K562 (cell line): ENCODE results near the gene GAS2L2. TPM values are rescaled to one million over a fixed set of nuclear protein-coding genes. Genes with fewer than 3 reads are reported as not detected.

Experiments
- ARID1B ChIP-seq: fragments of 450-650 bp; IDR thresholded peaks from 2 replicates; pipeline ENCODE4 v1.6.1; 2016; ENCODE audit warnings: antibody characterized with exemption, mild to moderate bottlenecking, inconsistent platforms
- HSF4 ChIP-seq: fragments of 250-450 bp; sonication (Bioruptor Pico); IDR thresholded peaks from 2 replicates; pipeline ENCODE4 v2.1.2; 2022; ENCODE audit warnings: mild to moderate bottlenecking, moderate library complexity, borderline replicate concordance
- NR2C2 ChIP-seq, 2 experiments: fragments of 200-800 bp in 1 of 2; sonication (Bioruptor generic) in 1 of 2; sonication (generic) in 1 of 2; formaldehyde crosslinking in 1 of 2; IDR thresholded peaks; 2 replicates each; pipeline versions ENCODE4 v1.6.1 to v1.8.0; 2016 to 2022; ENCODE audit warnings: mild to moderate bottlenecking in 1 of 2, missing compliant biosample characterization in 1 of 2, missing genetic modification characterization in 1 of 2, missing genetic modification reagents in 1 of 2
- NR3C1 ChIP-seq: sonication (generic); formaldehyde crosslinking; IDR thresholded peaks from 2 replicates; pipeline ENCODE4 v1.8.1; 2022; ENCODE audit warnings: missing genetic modification reagents
- NUFIP1 ChIP-seq: fragments of 450-650 bp; IDR thresholded peaks from 2 replicates; pipeline ENCODE4 v1.6.1; 2018; ENCODE audit not compliant: partially characterized antibody
- SAP30 ChIP-seq: fragments of 200-600 bp; sonication (generic); IDR thresholded peaks from 2 replicates; pipeline ENCODE4 v1.6.1; 2012; ENCODE audit warnings: borderline replicate concordance, low read depth, mild to moderate bottlenecking, moderate library complexity, low read length, control low read depth, inconsistent platforms; ENCODE audit not compliant: insufficient read depth, poor library complexity, severe bottlenecking
- SMC3 ChIP-seq: conservative IDR thresholded peaks from 2 replicates; pipeline ENCODE4 v1.6.1; 2011; ENCODE audit warnings: low read depth, low read length, improper control_type of control experiment; ENCODE audit not compliant: insufficient read depth
- ZBTB1 ChIP-seq: sonication (generic); formaldehyde crosslinking; IDR thresholded peaks from 2 replicates; pipeline ENCODE4 v1.8.1; 2023; ENCODE audit warnings: missing genetic modification reagents, low read depth, mild to moderate bottlenecking, borderline replicate concordance
- polyA plus RNA-seq, 8 experiments: library from polyadenylated mRNA; depleted of rRNA in 4 of 8; stranded (reverse) in 5 of 8; unstranded in 3 of 8; fragments of >200 nt; fragmentation: Nextera tagmentation in 2 of 8; fragmentation: Illumina TruSeq in 1 of 8; extraction: Ambion mirVana in 2 of 8; extraction: Trizol in 1 of 8; gene quantifications; 2 replicates each; pipeline versions ENCODE4 v1.2.1 to v1.2.3, GENCODE V29; 2011 to 2014; ENCODE audit warnings: inconsistent platforms in 1 of 8, missing spikeins in 1 of 8
- total RNA-seq, 7 experiments: library from RNA; depleted of rRNA in 6 of 7; stranded (reverse); fragments of >200 nt in 6 of 7; fragmentation: Illumina TruSeq in 2 of 7; extraction: Trizol in 2 of 7; gene quantifications; 2 replicates each; pipeline versions ENCODE4 v1.2.1 to v1.2.3, GENCODE V29; 2011 to 2021; ENCODE audit warnings: low replicate concordance in 1 of 7
- TF ChIP-seq, protein P1 (sequence below): fragments of 450-650 bp; IDR thresholded peaks from 2 replicates; pipeline ENCODE4 v1.6.1; 2016; ENCODE audit warnings: mild to moderate bottlenecking, moderate library complexity
- TF ChIP-seq, protein P2 (sequence below): sonication (generic); formaldehyde crosslinking; IDR thresholded peaks from 2 replicates; pipeline ENCODE4 v1.8.0; 2023; ENCODE audit warnings: missing genetic modification reagents, mild to moderate bottlenecking, borderline replicate concordance

The GAS2L2 gene
- total and polyA plus RNA-seq, 9 of the 15 experiments (the other 6 are each of a cell fraction or from before 2014, with no cell fraction given) = not detected

DNA sequence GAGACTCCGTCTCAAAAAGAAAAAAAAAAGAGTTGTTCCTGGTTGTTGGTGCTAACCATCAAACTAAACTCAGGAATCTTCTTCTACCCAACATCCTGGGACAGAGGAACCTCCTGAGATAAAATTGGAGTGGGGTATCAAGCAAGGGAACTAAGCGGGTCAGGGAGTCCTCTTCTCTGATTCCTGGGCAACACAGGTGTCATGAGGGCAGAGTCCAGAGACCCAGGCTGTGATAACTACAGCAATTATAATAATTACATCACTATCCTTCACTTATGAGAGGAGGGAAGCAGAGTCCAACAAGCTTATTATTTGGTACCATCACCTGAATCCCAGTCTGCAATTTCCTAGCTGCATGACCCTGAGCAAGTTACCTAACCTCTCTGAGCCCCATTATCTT, 15.8 kb upstream of the GAS2L2 start (continued):
- TF ChIP-seq, protein P1, sequence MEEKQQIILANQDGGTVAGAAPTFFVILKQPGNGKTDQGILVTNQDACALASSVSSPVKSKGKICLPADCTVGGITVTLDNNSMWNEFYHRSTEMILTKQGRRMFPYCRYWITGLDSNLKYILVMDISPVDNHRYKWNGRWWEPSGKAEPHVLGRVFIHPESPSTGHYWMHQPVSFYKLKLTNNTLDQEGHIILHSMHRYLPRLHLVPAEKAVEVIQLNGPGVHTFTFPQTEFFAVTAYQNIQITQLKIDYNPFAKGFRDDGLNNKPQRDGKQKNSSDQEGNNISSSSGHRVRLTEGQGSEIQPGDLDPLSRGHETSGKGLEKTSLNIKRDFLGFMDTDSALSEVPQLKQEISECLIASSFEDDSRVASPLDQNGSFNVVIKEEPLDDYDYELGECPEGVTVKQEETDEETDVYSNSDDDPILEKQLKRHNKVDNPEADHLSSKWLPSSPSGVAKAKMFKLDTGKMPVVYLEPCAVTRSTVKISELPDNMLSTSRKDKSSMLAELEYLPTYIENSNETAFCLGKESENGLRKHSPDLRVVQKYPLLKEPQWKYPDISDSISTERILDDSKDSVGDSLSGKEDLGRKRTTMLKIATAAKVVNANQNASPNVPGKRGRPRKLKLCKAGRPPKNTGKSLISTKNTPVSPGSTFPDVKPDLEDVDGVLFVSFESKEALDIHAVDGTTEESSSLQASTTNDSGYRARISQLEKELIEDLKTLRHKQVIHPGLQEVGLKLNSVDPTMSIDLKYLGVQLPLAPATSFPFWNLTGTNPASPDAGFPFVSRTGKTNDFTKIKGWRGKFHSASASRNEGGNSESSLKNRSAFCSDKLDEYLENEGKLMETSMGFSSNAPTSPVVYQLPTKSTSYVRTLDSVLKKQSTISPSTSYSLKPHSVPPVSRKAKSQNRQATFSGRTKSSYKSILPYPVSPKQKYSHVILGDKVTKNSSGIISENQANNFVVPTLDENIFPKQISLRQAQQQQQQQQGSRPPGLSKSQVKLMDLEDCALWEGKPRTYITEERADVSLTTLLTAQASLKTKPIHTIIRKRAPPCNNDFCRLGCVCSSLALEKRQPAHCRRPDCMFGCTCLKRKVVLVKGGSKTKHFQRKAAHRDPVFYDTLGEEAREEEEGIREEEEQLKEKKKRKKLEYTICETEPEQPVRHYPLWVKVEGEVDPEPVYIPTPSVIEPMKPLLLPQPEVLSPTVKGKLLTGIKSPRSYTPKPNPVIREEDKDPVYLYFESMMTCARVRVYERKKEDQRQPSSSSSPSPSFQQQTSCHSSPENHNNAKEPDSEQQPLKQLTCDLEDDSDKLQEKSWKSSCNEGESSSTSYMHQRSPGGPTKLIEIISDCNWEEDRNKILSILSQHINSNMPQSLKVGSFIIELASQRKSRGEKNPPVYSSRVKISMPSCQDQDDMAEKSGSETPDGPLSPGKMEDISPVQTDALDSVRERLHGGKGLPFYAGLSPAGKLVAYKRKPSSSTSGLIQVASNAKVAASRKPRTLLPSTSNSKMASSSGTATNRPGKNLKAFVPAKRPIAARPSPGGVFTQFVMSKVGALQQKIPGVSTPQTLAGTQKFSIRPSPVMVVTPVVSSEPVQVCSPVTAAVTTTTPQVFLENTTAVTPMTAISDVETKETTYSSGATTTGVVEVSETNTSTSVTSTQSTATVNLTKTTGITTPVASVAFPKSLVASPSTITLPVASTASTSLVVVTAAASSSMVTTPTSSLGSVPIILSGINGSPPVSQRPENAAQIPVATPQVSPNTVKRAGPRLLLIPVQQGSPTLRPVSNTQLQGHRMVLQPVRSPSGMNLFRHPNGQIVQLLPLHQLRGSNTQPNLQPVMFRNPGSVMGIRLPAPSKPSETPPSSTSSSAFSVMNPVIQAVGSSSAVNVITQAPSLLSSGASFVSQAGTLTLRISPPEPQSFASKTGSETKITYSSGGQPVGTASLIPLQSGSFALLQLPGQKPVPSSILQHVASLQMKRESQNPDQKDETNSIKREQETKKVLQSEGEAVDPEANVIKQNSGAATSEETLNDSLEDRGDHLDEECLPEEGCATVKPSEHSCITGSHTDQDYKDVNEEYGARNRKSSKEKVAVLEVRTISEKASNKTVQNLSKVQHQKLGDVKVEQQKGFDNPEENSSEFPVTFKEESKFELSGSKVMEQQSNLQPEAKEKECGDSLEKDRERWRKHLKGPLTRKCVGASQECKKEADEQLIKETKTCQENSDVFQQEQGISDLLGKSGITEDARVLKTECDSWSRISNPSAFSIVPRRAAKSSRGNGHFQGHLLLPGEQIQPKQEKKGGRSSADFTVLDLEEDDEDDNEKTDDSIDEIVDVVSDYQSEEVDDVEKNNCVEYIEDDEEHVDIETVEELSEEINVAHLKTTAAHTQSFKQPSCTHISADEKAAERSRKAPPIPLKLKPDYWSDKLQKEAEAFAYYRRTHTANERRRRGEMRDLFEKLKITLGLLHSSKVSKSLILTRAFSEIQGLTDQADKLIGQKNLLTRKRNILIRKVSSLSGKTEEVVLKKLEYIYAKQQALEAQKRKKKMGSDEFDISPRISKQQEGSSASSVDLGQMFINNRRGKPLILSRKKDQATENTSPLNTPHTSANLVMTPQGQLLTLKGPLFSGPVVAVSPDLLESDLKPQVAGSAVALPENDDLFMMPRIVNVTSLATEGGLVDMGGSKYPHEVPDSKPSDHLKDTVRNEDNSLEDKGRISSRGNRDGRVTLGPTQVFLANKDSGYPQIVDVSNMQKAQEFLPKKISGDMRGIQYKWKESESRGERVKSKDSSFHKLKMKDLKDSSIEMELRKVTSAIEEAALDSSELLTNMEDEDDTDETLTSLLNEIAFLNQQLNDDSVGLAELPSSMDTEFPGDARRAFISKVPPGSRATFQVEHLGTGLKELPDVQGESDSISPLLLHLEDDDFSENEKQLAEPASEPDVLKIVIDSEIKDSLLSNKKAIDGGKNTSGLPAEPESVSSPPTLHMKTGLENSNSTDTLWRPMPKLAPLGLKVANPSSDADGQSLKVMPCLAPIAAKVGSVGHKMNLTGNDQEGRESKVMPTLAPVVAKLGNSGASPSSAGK = no peak
- TF ChIP-seq NUFIP1 (no peak), ARID1B (no peak), SMC3 (no peak), NR2C2 (CRISPR knock-in tag; IDR thresholded peaks at IDR 0.05) (no peak), NR2C2 (tag; IDR thresholded peaks at IDR 0.05) (no peak), HSF4 (CRISPR knock-in tag) (no peak), SAP30 (no peak), NR3C1 (no peak), ZBTB1 (no peak)
- TF ChIP-seq, protein P2, sequence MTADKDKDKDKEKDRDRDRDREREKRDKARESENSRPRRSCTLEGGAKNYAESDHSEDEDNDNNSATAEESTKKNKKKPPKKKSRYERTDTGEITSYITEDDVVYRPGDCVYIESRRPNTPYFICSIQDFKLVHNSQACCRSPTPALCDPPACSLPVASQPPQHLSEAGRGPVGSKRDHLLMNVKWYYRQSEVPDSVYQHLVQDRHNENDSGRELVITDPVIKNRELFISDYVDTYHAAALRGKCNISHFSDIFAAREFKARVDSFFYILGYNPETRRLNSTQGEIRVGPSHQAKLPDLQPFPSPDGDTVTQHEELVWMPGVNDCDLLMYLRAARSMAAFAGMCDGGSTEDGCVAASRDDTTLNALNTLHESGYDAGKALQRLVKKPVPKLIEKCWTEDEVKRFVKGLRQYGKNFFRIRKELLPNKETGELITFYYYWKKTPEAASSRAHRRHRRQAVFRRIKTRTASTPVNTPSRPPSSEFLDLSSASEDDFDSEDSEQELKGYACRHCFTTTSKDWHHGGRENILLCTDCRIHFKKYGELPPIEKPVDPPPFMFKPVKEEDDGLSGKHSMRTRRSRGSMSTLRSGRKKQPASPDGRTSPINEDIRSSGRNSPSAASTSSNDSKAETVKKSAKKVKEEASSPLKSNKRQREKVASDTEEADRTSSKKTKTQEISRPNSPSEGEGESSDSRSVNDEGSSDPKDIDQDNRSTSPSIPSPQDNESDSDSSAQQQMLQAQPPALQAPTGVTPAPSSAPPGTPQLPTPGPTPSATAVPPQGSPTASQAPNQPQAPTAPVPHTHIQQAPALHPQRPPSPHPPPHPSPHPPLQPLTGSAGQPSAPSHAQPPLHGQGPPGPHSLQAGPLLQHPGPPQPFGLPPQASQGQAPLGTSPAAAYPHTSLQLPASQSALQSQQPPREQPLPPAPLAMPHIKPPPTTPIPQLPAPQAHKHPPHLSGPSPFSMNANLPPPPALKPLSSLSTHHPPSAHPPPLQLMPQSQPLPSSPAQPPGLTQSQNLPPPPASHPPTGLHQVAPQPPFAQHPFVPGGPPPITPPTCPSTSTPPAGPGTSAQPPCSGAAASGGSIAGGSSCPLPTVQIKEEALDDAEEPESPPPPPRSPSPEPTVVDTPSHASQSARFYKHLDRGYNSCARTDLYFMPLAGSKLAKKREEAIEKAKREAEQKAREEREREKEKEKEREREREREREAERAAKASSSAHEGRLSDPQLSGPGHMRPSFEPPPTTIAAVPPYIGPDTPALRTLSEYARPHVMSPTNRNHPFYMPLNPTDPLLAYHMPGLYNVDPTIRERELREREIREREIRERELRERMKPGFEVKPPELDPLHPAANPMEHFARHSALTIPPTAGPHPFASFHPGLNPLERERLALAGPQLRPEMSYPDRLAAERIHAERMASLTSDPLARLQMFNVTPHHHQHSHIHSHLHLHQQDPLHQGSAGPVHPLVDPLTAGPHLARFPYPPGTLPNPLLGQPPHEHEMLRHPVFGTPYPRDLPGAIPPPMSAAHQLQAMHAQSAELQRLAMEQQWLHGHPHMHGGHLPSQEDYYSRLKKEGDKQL (CRISPR knock-in tag) = no peak
